SK-N-MC (cell line): ENCODE measurements around the gene NCAM2.

Experiments used
- EZH2 ChIP-seq: fragments of 200-600 bp; sonication (generic); IDR thresholded peaks from one replicate; pipeline ENCODE4 v1.6.1; 2017; ENCODE audit warnings: antibody characterized with exemption
- FOXP2 ChIP-seq: optimal IDR thresholded peaks from 2 replicates; pipeline ENCODE3; 2011; ENCODE audit warnings: mild to moderate bottlenecking, moderate library complexity; ENCODE audit not compliant: insufficient read depth; ENCODE audit errors: extremely low read length, control extremely low read depth
- POLR2AphosphoS5 ChIP-seq: IDR thresholded peaks from 2 replicates; pipeline ENCODE4 v1.6.1; 2012; ENCODE audit warnings: mild to moderate bottlenecking, low read depth, low read length, borderline replicate concordance

DNA sequence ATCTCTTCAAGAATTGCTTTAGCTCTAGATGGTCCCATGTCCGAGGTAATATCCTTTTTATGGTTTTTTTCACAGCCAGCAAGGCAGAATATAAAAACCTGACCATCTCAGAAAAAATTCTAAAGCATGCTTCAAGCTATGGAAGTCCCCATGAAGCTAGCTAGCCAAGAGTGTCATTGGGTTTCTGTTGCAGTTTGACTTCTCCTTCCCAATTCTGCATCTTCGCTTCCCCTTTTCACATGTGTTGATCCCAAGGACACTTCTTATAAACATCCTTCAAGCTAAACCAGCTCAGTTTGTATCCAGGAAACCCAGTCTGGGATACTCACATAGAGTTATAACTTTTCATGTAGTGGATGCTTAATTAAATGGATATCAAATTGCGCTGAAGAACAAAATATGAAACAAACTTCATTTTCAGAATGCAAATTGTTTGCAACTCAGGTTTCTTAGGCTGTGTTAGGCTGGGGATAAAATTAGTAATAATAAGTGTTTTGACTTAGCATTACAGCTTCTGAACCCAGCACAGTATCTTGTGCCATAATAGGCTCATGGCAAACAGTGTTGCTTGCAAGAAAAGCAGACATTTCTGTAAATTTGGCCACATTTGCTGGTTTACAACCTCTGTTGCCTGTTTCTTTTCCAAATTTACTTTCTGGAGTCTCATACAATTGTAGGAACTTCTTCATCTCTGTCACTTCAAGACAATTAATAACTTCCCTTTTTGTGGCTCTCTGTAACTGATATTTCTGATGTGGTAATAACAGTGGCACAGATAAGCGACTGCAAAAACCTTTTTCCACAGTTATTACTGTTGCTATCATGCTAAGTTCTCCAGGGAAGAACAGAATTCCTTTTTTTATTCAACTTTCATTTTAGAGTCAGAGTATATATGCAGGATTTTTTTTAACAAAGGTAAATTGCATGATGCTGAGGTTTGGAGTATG, 53.2 kb downstream of the NCAM2 start:
- no peak for TF ChIP-seq POLR2AphosphoS5
- TF ChIP-seq EZH2, result no peak
- TF ChIP-seq FOXP2, result no peak
